Measurements from ENCODE around the gene KIAA1671. TPM values are rescaled to one million over a fixed set of nuclear protein-coding genes. Genes with fewer than 3 reads are reported as not detected.

The KIAA1671 gene
- total and polyA plus RNA-seq, 9 of the 15 experiments (the other 6 are each of a cell fraction or from before 2014, with no cell fraction given), result under 0.01 to 0.11 (median 0.02) TPM; not detected in 5

DNA sequence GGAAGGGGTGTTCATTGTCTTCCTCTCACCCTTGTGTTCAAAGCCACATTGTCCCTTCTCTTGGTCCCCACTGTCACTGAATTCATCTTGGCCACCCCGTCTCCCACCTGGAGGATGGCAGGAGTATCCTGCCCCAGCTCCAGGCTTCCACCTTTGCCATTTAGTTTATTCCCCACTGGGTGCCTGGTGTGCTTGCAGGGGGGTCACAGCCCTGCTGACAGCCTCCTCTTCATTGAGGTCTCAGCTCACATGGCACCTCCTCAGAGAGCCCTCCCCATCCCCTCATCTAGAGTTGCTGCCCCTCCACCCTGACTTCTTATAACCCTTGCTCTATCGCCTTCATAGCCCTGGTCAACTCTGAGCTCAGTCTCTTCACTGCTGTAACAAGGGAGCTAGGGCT, 36.6 kb downstream of the KIAA1671 start:
- no peak overlapping the region for H3K27ac ChIP-seq (ENCODE audit: extremely low read depth, low read depth, low read length)
- H4K20me1 ChIP-seq (replicated peaks; ENCODE audit: control insufficient read depth, insufficient read depth, low read length), result no peaks in the 10 kb centered on the region
- intact Hi-C loops (cut with micrococcal nuclease), result no loop called here
- DNase-seq (ENCODE audit: extremely low read depth in 1 of 4, low spot score in 3 of 4), result no peak
- WGBS (ENCODE audit: insufficient coverage, low coverage, missing lambda C conversion rate), result 0% methylated on average over 2 of the region's 2 CpGs
- no TSS peak for BruUV-seq (replicated peaks)
- no peaks in the 10 kb centered on the region; a peak in 1 of 5 replicates for H3K4me1 ChIP-seq (replicated peaks in 1 of 2; ENCODE audit: control insufficient read depth in 2 of 2, insufficient read depth in 2 of 2, low read length in 2 of 2)
- no peaks in the 10 kb centered on the region for H3K9me1 ChIP-seq (ENCODE audit: control insufficient read depth, insufficient read depth, low read length)
- ATAC-seq, result no peak
- no peak for FAIRE-seq
- H3K4me3 ChIP-seq, result no peak overlapping the region
- ChIA-PET CTCF (ENCODE audit: low intra/inter-chr PET ratio) (no interaction called here), POLR2A (interaction anchor here (0.6 kb wide), 1 partner anchor 27 kb away, joined by 5 read pairs; no protein-coding TSS in a partner anchor)
- in situ Hi-C loops (cut with MboI), result no loop called here
- H3K9me3 ChIP-seq (replicated peaks; ENCODE audit: control insufficient read depth, insufficient read depth, low read depth, low read length), result no peaks in the 10 kb centered on the region
- H2AFZ ChIP-seq (ENCODE audit: low read depth, low read length), result no peak overlapping the region
- TF ChIP-seq ATF2 (CRISPR knock-in tag; IDR thresholded peaks at IDR 0.05) (no peak), EZH2 (IDR thresholded peaks at IDR 0.05; ENCODE audit: borderline replicate concordance, low read depth, low read length) (no peak), HEY1 (CRISPR knock-in tag; IDR thresholded peaks at IDR 0.05; ENCODE audit: borderline replicate concordance) (no peak), IRF2 (CRISPR knock-in tag; IDR thresholded peaks at IDR 0.05) (no peak), PRPF4 (IDR thresholded peaks at IDR 0.05; ENCODE audit: insufficient read depth, low read depth, low read length, poor library complexity, severe bottlenecking) (no peak)
- TF ChIP-seq, protein P1, sequence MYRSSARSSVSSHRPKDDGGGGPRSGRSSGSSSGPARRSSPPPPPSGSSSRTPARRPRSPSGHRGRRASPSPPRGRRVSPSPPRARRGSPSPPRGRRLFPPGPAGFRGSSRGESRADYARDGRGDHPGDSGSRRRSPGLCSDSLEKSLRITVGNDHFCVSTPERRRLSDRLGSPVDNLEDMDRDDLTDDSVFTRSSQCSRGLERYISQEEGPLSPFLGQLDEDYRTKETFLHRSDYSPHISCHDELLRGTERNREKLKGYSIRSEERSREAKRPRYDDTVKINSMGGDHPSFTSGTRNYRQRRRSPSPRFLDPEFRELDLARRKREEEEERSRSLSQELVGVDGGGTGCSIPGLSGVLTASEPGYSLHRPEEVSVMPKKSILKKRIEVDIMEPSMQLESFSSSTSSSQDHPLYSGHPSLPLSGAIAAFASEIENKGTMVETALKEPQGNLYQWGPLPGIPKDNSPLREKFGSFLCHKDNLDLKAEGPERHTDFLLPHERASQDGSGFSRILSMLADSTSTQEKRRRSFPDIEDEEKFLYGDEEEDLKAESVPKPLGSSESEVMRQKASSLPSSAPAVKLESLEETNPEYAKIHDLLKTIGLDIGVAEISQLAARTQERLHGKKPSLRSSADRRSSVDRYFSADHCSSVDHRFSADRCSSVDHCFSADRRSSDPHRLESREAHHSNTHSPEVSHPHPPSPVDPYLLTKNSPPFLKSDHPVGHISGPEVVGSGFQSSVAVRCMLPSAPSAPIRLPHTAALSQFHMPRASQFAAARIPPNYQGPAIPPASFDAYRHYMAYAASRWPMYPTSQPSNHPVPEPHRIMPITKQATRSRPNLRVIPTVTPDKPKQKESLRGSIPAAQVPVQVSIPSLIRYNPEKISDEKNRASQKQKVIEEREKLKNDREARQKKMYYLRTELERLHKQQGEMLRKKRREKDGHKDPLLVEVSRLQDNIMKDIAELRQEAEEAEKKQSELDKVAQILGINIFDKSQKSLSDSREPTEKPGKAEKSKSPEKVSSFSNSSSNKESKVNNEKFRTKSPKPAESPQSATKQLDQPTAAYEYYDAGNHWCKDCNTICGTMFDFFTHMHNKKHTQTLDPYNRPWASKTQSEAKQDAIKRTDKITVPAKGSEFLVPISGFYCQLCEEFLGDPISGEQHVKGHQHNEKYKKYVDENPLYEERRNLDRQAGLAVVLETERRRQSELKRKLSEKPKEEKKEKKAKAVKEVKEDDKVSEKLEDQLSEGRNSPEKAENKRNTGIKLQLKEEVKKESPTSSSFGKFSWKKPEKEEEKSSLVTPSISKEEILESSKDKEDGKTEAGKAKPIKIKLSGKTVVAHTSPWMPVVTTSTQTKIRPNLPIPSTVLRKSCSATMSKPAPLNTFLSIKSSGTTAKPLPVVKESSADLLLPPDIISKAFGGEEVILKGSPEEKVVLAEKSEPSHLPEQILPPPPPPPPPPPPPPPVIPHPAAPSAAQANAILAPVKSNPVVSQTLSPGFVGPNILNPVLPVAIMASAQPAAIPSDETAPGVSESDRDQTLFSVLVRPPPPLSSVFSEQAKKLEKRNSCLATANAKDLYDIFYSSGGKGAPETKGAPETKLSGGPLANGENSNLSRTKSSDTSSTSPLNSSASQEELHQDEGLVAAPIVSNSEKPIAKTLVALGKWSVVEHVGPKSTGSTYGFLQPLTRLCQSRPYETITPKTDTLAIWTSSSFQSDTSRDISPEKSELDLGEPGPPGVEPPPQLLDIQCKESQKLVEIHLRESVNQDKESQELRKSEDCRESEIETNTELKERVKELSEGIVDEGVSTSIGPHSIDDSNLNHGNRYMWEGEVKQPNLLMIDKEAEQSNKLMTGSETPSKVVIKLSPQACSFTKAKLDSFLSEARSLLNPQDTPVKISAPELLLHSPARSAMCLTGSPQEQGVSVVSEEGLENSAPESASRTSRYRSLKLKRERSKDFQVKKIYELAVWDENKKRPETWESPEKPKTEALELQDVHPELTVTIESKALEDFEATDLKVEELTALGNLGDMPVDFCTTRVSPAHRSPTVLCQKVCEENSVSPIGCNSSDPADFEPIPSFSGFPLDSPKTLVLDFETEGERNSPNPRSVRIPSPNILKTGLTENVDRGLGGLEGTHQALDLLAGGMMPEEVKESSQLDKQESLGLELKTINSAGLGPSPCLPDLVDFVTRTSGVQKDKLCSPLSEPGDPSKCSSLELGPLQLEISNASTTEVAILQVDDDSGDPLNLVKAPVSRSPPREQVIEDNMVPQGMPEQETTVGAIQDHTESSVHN (IDR thresholded peaks at IDR 0.05; ENCODE audit: borderline replicate concordance in 1 of 2, low read depth in 1 of 2), result no peak
- TF ChIP-seq, protein P2, sequence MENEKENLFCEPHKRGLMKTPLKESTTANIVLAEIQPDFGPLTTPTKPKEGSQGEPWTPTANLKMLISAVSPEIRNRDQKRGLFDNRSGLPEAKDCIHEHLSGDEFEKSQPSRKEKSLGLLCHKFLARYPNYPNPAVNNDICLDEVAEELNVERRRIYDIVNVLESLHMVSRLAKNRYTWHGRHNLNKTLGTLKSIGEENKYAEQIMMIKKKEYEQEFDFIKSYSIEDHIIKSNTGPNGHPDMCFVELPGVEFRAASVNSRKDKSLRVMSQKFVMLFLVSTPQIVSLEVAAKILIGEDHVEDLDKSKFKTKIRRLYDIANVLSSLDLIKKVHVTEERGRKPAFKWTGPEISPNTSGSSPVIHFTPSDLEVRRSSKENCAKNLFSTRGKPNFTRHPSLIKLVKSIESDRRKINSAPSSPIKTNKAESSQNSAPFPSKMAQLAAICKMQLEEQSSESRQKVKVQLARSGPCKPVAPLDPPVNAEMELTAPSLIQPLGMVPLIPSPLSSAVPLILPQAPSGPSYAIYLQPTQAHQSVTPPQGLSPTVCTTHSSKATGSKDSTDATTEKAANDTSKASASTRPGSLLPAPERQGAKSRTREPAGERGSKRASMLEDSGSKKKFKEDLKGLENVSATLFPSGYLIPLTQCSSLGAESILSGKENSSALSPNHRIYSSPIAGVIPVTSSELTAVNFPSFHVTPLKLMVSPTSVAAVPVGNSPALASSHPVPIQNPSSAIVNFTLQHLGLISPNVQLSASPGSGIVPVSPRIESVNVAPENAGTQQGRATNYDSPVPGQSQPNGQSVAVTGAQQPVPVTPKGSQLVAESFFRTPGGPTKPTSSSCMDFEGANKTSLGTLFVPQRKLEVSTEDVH (IDR thresholded peaks at IDR 0.05; ENCODE audit: low read depth, partially characterized antibody), result no peak
- peaks cover 0 to 19% of the 10 kb centered on the region in 2 experiments; a peak in 2 of 5 replicates for H3K27me3 ChIP-seq (ENCODE audit: control insufficient read depth in 2 of 2, insufficient read depth in 2 of 2, low read length in 2 of 2)
- no peak overlapping the region for H3K9ac ChIP-seq (ENCODE audit: insufficient read depth in 1 of 2, low read depth in 2 of 2, low read length in 2 of 2)
- no peaks in the 10 kb centered on the region for H3K79me2 ChIP-seq (ENCODE audit: control insufficient read depth, insufficient read depth, low read length)
- no peak overlapping the region for H3K4me2 ChIP-seq (ENCODE audit: insufficient read depth, low read length)
- H3K36me3 ChIP-seq (ENCODE audit: control insufficient read depth, insufficient read depth, low read length), result no peaks in the 10 kb centered on the region
